SK-N-SH (cell line): Measurements from ENCODE around the gene EVI5. TPM values are rescaled to one million over a fixed set of nuclear protein-coding genes. Genes with fewer than 3 reads are reported as not detected.
"Not testable (repeated sequence)": the region's sequence is repeated elsewhere in the genome, so short reads cannot be mapped to it uniquely, and the experiment has no call there.

Experiments
- CTCF ChIA-PET: fragments of 300-600, 350-600 bp; formaldehyde crosslinking; extraction: SDS; loops from one replicate; lab custom pipeline; 2021; lab: Yijun Ruan, JAX
- POLR2A ChIA-PET: fragments of 350-600 bp; sonication (Branson Sonifier 250); formaldehyde crosslinking; extraction: SDS; loops from one replicate; lab custom pipeline; 2020; ENCODE audit warnings: antibody characterized with exemption, inconsistent platforms; lab: Yijun Ruan, JAX
- DNase-seq: peaks from one replicate; pipeline ENCODE4 v3.0.0; 2012
- H2AFZ ChIP-seq: fragments of 200-600 bp; sonication (generic); 2 replicates; pipeline ENCODE4 v1.8.1; 2016; ENCODE audit warnings: antibody characterized with exemption, mild to moderate bottlenecking, low read depth
- H3F3A ChIP-seq: fragments of 200-600 bp; sonication (generic); replicated peaks from 2 replicates; pipeline ENCODE3; 2016; ENCODE audit warnings: antibody characterized with exemption, mild to moderate bottlenecking; ENCODE audit not compliant: insufficient read depth
- H3K27ac ChIP-seq, 2 experiments: fragments of 200-500 bp in 1 of 2; fragments of 200-600 bp in 1 of 2; sonication (Bioruptor generic) in 1 of 2; sonication (generic), shearing (Covaris generic) in 1 of 2; 2 replicates each; pipeline versions ENCODE4 v1.5.1 to v1.6.1; 2014 to 2016; ENCODE audit warnings: low read depth in 2 of 2, inconsistent platforms in 1 of 2, low read length in 1 of 2, mild to moderate bottlenecking in 1 of 2, mixed read lengths in 1 of 2
- H3K27me3 ChIP-seq: fragments of 200-600 bp; sonication (generic), shearing (Covaris generic); 2 replicates; pipeline ENCODE4 v1.6.1; 2016; ENCODE audit warnings: mixed run types; ENCODE audit not compliant: insufficient read depth
- H3K36me3 ChIP-seq, 2 experiments: fragments of 200-500 bp in 1 of 2; fragments of 200-600 bp in 1 of 2; sonication (Bioruptor generic) in 1 of 2; sonication (generic) in 1 of 2; replicated peaks in 1 of 2; 2 replicates each; pipeline versions ENCODE3 to v1.5.1; 2014 to 2016; ENCODE audit warnings: low read length in 1 of 2, mild to moderate bottlenecking in 1 of 2; ENCODE audit not compliant: insufficient read depth in 2 of 2, control insufficient read depth in 1 of 2
- H3K4me1 ChIP-seq, 2 experiments: fragments of 200-500 bp in 1 of 2; fragments of 200-600 bp in 1 of 2; sonication (Bioruptor generic) in 1 of 2; sonication (generic), shearing (Covaris generic) in 1 of 2; 2 replicates each; pipeline versions ENCODE4 v1.5.1 to v1.6.1; 2014 to 2016; ENCODE audit warnings: low read depth in 1 of 2, low read length in 1 of 2, mixed run types in 1 of 2; ENCODE audit not compliant: insufficient read depth in 2 of 2, control insufficient read depth in 1 of 2
- H3K4me2 ChIP-seq: fragments of 200-600 bp; sonication (generic), shearing (Covaris generic); 2 replicates; pipeline ENCODE4 v1.6.1; 2017; ENCODE audit warnings: mixed run types
- H3K4me3 ChIP-seq, 2 experiments: fragments of 200-500 bp in 1 of 2; fragments of 200-600 bp in 1 of 2; sonication (Bioruptor generic) in 1 of 2; sonication (generic), shearing (Covaris generic) in 1 of 2; 2 replicates each; pipeline versions ENCODE4 v1.5.1 to v1.8.1; 2014 to 2016; ENCODE audit warnings: low read depth in 2 of 2, inconsistent platforms in 1 of 2, low read length in 1 of 2, mild to moderate bottlenecking in 1 of 2, mixed read lengths in 1 of 2, moderate library complexity in 1 of 2
- H3K79me2 ChIP-seq: fragments of 200-600 bp; sonication (generic); 2 replicates; pipeline ENCODE4 v1.8.1; 2017; ENCODE audit warnings: mild to moderate bottlenecking; ENCODE audit not compliant: insufficient read depth
- H3K9ac ChIP-seq: fragments of 200-600 bp; sonication (generic); 2 replicates; pipeline ENCODE4 v1.6.1; 2017; ENCODE audit warnings: mixed run types
- H3K9me2 ChIP-seq: fragments of 200-600 bp; sonication (generic); 2 replicates; pipeline ENCODE4 v1.6.1; 2017; ENCODE audit warnings: mixed run types
- H3K9me3 ChIP-seq: fragments of 200-600 bp; sonication (generic); 2 replicates; pipeline ENCODE4 v1.6.1; 2017; ENCODE audit warnings: mixed run types, mild to moderate bottlenecking, moderate library complexity
- H4K20me1 ChIP-seq: fragments of 200-600 bp; sonication (generic); 2 replicates; pipeline ENCODE4 v1.6.1; 2017; ENCODE audit warnings: mild to moderate bottlenecking, mixed run types; ENCODE audit not compliant: insufficient read depth
- EP300 ChIP-seq, 2 experiments: IDR thresholded peaks; 2 replicates each; pipeline versions ENCODE4 v1.4.0 to v1.6.1; 2012; ENCODE audit warnings: borderline replicate concordance in 1 of 2, low read depth in 1 of 2, low read length in 1 of 2
- EZH2phosphoT487 ChIP-seq: fragments of 200-600 bp; sonication (generic); IDR thresholded peaks from 2 replicates; pipeline ENCODE4 v1.6.1; 2017; ENCODE audit warnings: low read depth, mixed run types, mild to moderate bottlenecking, antibody characterized with exemption, moderate library complexity, borderline replicate concordance
- FOSL2 ChIP-seq: IDR thresholded peaks from 2 replicates; pipeline ENCODE4 v1.4.0; 2012; ENCODE audit warnings: low read depth, mild to moderate bottlenecking, moderate library complexity, borderline replicate concordance
- FOXJ3 ChIP-seq: sonication (generic); formaldehyde crosslinking; IDR thresholded peaks from 2 replicates; pipeline ENCODE4 v1.5.1; 2020; ENCODE audit warnings: mild to moderate bottlenecking, missing genetic modification reagents
- MEF2A ChIP-seq: IDR thresholded peaks from 2 replicates; pipeline ENCODE4 v1.4.0; 2012; ENCODE audit warnings: low read depth, borderline replicate concordance
- POLR2AphosphoS5 ChIP-seq: IDR thresholded peaks from 2 replicates; pipeline ENCODE4 v1.6.1; 2012; ENCODE audit warnings: low read depth, low read length
- RXRA ChIP-seq: IDR thresholded peaks from 2 replicates; pipeline ENCODE4 v1.4.0; 2012; ENCODE audit warnings: low read depth, mild to moderate bottlenecking, borderline replicate concordance
- TCF12 ChIP-seq: IDR thresholded peaks from 2 replicates; pipeline ENCODE4 v1.4.0; 2012
- WGBS: methylation state at CpG from one replicate; pipeline ENCODE4 v1.1.6; 2017; ENCODE audit warnings: low lambda C conversion rate; 5-methylcytosine and 5-hydroxymethylcytosine counted together
- polyA plus RNA-seq, 3 experiments: library from polyadenylated mRNA; depleted of rRNA; stranded (reverse); fragments of >200 nt; gene quantifications; 2 replicates each; pipeline ENCODE4 v1.2.3, GENCODE V29; 2012
- TF ChIP-seq, protein P1 (sequence below): fragments of 200-600 bp; sonication (generic); IDR thresholded peaks from 2 replicates; pipeline ENCODE4 v1.6.1; 2017; ENCODE audit warnings: antibody characterized with exemption, mild to moderate bottlenecking, moderate library complexity
- TF ChIP-seq, protein P2 (sequence below): IDR thresholded peaks from 2 replicates; pipeline ENCODE4 v1.4.0; 2012; ENCODE audit warnings: low read depth

EVI5 gene
- polyA plus RNA-seq, 1 of the 3 experiments (the other 2 are of a cell fraction) = 5.7 TPM

DNA sequence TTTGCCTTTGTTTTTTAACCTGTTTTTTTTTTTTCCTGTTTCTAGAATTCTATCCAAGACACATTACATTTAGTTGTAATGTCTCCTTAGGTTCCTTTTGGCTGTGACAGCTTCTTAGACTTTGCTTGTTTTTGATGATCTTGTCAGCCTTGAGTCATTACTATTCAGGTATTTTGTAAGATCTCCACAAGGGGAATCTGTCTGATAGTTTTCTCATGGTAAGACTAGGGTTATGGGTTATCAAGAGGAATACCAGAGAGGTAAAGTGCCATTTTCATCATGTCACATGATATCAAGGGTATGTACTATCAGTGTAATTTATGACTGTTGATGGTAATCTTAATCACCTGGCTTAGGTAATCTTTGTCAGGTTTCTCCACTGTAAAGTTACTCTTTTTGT lies 199.1 kb downstream of the EVI5 start (continued):
- TF ChIP-seq EP300 (IDR thresholded peaks at IDR 0.05; ENCODE audit: borderline replicate concordance in 1 of 2, low read depth in 1 of 2, low read length in 1 of 2) (no peak), FOSL2 (no peak), MEF2A (no peak), EZH2phosphoT487 (no peak), FOXJ3 (CRISPR knock-in tag) (no peak), RXRA (no peak)
- TF ChIP-seq, all 33 proteins: peak for 0

DNA sequence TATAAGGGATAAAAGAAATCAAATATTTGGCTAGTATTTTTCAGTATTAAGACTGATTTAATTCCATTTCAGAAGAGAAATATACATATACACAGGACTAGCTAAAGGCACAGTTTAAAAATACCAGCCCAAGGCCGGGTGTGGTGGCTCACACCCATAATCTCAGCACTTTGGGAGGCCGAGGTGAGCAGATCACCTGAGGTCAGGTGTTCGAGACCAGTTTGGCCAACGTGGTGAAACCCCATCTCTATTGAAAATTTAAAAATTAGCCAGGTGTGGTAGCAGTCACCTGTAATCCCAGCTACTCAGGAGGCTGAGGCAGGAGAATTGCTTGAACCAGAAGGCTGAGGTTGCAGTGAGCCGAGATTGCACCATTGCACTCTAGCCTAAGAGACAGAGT lies 200.1 kb downstream of the EVI5 start:
- DNase-seq, H4K20me1 ChIP-seq, H3F3A ChIP-seq, H3K27me3 ChIP-seq, H3K79me2 ChIP-seq, H3K9me2 ChIP-seq, H3K4me2 ChIP-seq, H3K4me3 ChIP-seq, H2AFZ ChIP-seq, CTCF ChIA-PET, H3K9ac ChIP-seq, H3K27ac ChIP-seq, H3K4me1 ChIP-seq, H3K9me3 ChIP-seq: not testable (repeated sequence)
- POLR2A ChIA-PET = interaction anchor here (0.6 kb wide), 1 partner anchor 247 kb away, joined by 3 read pairs; no protein-coding TSS in a partner anchor
- H3K36me3 ChIP-seq = peaks cover 0 to 17% of the 10 kb centered on the region in 2 experiments
- 89% methylated on average over 5 of the region's 5 CpGs for WGBS

DNA sequence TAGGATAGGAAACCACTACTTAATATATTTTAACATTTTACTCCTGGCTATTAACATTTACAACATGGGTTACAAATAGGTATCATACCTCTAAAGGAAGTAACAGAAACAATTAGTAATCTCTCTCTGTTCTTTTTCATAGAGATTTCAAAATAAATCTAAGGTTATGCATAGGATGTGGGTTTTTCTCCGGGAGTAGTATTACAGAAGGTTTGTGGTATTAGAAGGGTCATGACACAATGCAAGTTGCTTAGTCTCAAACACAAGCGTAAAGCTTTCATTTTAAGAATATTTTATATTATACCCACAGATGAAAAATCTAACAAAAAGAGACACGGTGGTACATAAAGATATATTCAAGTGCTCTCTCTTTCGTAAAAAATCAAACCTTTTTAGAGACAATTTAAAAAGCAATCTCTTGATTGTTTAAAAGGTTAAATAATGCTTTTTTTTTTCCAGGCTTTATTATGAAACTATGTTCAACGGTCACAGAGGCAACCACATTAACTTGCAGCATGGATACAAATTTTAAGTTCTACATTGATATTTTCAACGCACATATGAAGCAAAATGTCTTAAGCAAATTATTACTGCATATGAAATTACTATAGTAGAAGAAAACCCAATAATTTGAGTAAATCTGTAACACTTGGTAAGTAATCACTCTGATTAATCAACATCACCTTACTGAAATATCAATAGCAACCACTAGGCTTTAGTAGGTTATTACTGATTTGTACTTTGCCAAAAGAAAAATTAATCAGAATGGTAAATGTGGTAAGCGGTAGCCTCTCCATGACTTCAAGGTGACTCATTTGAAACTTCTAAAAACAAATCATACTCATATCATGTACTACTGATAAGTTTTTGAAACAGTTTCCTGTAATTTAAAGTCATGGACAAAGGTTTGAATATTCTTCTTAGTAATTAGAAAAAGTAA lies 200.8 kb downstream of the EVI5 start:
- CTCF ChIA-PET = interaction anchor here (0.7 to 1.0 kb wide), 2 partner anchors 21 to 826 kb away, joined by 3 read pairs; no protein-coding TSS in a partner anchor
- no peak overlapping the region for H3K4me3 ChIP-seq
- no peak overlapping the region for H3K9ac ChIP-seq

More for the DNA sequence above, 200.8 kb downstream of the EVI5 start:
- Histone ChIP-seq H3K4me1 (peaks cover 0 to 6% of the 10 kb centered on the region in 2 experiments; a peak in 1 of 4 replicates), H3F3A (peaks cover 5% of the 10 kb centered on the region), H4K20me1 (no peaks in the 10 kb centered on the region), H3K9me2 (no peaks in the 10 kb centered on the region), H3K79me2 (no peaks in the 10 kb centered on the region; the same call in 1 of the 2 replicates), H3K36me3 (peaks cover 0 to 20% of the 10 kb centered on the region in 2 experiments), H3K4me2 (no peak overlapping the region), H3K27ac (no peak overlapping the region), H2AFZ (no peak overlapping the region), H3K9me3 (no peaks in the 10 kb centered on the region), H3K27me3 (no peaks in the 10 kb centered on the region)
- POLR2A ChIA-PET = no interaction called here
- TF ChIP-seq, protein P1, sequence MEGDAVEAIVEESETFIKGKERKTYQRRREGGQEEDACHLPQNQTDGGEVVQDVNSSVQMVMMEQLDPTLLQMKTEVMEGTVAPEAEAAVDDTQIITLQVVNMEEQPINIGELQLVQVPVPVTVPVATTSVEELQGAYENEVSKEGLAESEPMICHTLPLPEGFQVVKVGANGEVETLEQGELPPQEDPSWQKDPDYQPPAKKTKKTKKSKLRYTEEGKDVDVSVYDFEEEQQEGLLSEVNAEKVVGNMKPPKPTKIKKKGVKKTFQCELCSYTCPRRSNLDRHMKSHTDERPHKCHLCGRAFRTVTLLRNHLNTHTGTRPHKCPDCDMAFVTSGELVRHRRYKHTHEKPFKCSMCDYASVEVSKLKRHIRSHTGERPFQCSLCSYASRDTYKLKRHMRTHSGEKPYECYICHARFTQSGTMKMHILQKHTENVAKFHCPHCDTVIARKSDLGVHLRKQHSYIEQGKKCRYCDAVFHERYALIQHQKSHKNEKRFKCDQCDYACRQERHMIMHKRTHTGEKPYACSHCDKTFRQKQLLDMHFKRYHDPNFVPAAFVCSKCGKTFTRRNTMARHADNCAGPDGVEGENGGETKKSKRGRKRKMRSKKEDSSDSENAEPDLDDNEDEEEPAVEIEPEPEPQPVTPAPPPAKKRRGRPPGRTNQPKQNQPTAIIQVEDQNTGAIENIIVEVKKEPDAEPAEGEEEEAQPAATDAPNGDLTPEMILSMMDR = peak; percentile 30; the same call in 1 of the 2 replicates
- no peak for TF ChIP-seq TCF12
- peak; percentile 11; the same call in 1 of the 2 replicates for TF ChIP-seq FOSL2
- TF ChIP-seq POLR2AphosphoS5 = no peak
- TF ChIP-seq, protein P2, sequence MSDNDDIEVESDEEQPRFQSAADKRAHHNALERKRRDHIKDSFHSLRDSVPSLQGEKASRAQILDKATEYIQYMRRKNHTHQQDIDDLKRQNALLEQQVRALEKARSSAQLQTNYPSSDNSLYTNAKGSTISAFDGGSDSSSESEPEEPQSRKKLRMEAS = no peak
- no peak for DNase-seq
- 81% methylated on average over 7 of the region's 7 CpGs for WGBS
